ENCODE measurements around the gene MRPL38.
A peak's percentile ranks its signal among the peaks of the same experiment; 100 is the strongest.

MRPL38 gene

GRCh38 chr17:75898791-75899190, 5.9 kb downstream of the MRPL38 start:
- H3K9me3 ChIP-seq, result no peaks in the 10 kb centered on the region
- no peaks in the 10 kb centered on the region for H3K27me3 ChIP-seq
- H3K4me3 ChIP-seq, result no peak overlapping the region
- H3K4me1 ChIP-seq, result peaks cover 47% of the 10 kb centered on the region
- H3K9ac ChIP-seq, result no peak overlapping the region
- TF ChIP-seq Cebpa-rat (IDR thresholded peaks at IDR 0.05), result no peak
- H3K27ac ChIP-seq, result no peak overlapping the region
- no peak overlapping the region for H3K4me2 ChIP-seq
- peaks cover 53% of the 10 kb centered on the region for H3K36me3 ChIP-seq
- H4K20me1 ChIP-seq, result peaks cover 13% of the 10 kb centered on the region

GRCh38 chr17:75898065-75898464, 6.6 kb downstream of the MRPL38 start:
- Histone ChIP-seq H3K27ac (no peak overlapping the region), H3K4me2 (peak overlapping the region; percentile 98), H3K9ac (no peak overlapping the region), H3K9me3 (no peaks in the 10 kb centered on the region), H4K20me1 (peaks cover 20% of the 10 kb centered on the region), H3K36me3 (peaks cover 53% of the 10 kb centered on the region), H3K27me3 (no peaks in the 10 kb centered on the region), H3K4me1 (peaks cover 47% of the 10 kb centered on the region), H3K4me3 (no peak overlapping the region)
- no peak for TF ChIP-seq Cebpa-rat (IDR thresholded peaks at IDR 0.05)

- Histone ChIP-seq H3K9me3 (no peaks in the 10 kb centered on the region), H3K9ac (peak overlapping the region; percentile 91), H3K36me3 (peaks cover 53% of the 10 kb centered on the region), H3K27ac (peak overlapping the region; percentile 96), H3K4me1 (peaks cover 50% of the 10 kb centered on the region), H3K4me3 (peak overlapping the region; percentile 90), H3K27me3 (no peaks in the 10 kb centered on the region), H4K20me1 (peaks cover 27% of the 10 kb centered on the region), H3K4me2 (peak overlapping the region; percentile 98)
- TF ChIP-seq Cebpa-rat (IDR thresholded peaks at IDR 0.05), result no peak
These were observed 7.3 kb downstream of the MRPL38 start for GRCh38 chr17:75897160-75898019.

GRCh38 chr17:75896415-75897159, 8.1 kb downstream of the MRPL38 start, which contains the start of gene TRIM65:
TSS of gene TRIM65 (minus strand) at chr17:75896951. CDS start at chr17:75896937, 14 bp downstream.
- Histone ChIP-seq H3K36me3 (peaks cover 53% of the 10 kb centered on the region), H3K4me2 (peak within 1 kb of the TSS; percentile 98), H3K27me3 (no peaks in the 10 kb centered on the region), H3K9me3 (no peaks in the 10 kb centered on the region), H3K9ac (peak within 1 kb of the TSS; percentile 91), H3K27ac (peak within 1 kb of the TSS; percentile 96), H3K4me3 (peak within 1 kb of the TSS; percentile 90), H4K20me1 (peaks cover 35% of the 10 kb centered on the region), H3K4me1 (peaks cover 50% of the 10 kb centered on the region)
- no peak for TF ChIP-seq Cebpa-rat (IDR thresholded peaks at IDR 0.05)

- Histone ChIP-seq H3K9me3 (no peaks in the 10 kb centered on the region), H3K4me2 (peak overlapping the region; percentile 98), H3K27ac (peak overlapping the region; percentile 96), H3K9ac (peak overlapping the region; percentile 91), H3K27me3 (no peaks in the 10 kb centered on the region), H3K4me3 (peak overlapping the region; percentile 90), H4K20me1 (peaks cover 45% of the 10 kb centered on the region), H3K4me1 (peaks cover 50% of the 10 kb centered on the region), H3K36me3 (peaks cover 53% of the 10 kb centered on the region)
- no peak for TF ChIP-seq Cebpa-rat (IDR thresholded peaks at IDR 0.05)
These were observed 9.1 kb downstream of the MRPL38 start for GRCh38 chr17:75895370-75896155.

- Histone ChIP-seq H3K36me3 (peaks cover 53% of the 10 kb centered on the region), H4K20me1 (peaks cover 50% of the 10 kb centered on the region), H3K9me3 (no peaks in the 10 kb centered on the region), H3K4me2 (peak overlapping the region; percentile 98), H3K27ac (peak overlapping the region; percentile 49; the same call in 1 of the 2 replicates), H3K4me1 (peaks cover 50% of the 10 kb centered on the region), H3K9ac (peak overlapping the region; percentile 58), H3K27me3 (no peaks in the 10 kb centered on the region), H3K4me3 (no peak overlapping the region)
- TF ChIP-seq Cebpa-rat (IDR thresholded peaks at IDR 0.05), result no peak
These were observed 10.5 kb downstream of the MRPL38 start for GRCh38 chr17:75894049-75894733.

- peak overlapping the region; percentile 58 for H3K9ac ChIP-seq
- H3K9me3 ChIP-seq, result no peaks in the 10 kb centered on the region
- H3K4me2 ChIP-seq, result peak overlapping the region; percentile 98
- peak overlapping the region; percentile 49; the same call in 1 of the 2 replicates for H3K27ac ChIP-seq
- H4K20me1 ChIP-seq, result peaks cover 50% of the 10 kb centered on the region
- H3K27me3 ChIP-seq, result no peaks in the 10 kb centered on the region
- H3K4me3 ChIP-seq, result no peak overlapping the region
- peaks cover 50% of the 10 kb centered on the region for H3K4me1 ChIP-seq
- peaks cover 49% of the 10 kb centered on the region for H3K36me3 ChIP-seq
- TF ChIP-seq Cebpa-rat (IDR thresholded peaks at IDR 0.05), result no peak
These were observed 11.2 kb downstream of the MRPL38 start for GRCh38 chr17:75893305-75894048.

- Histone ChIP-seq H3K9ac (peak overlapping the region; percentile 58; the same call in 1 of the 2 replicates), H4K20me1 (peaks cover 50% of the 10 kb centered on the region), H3K9me3 (no peaks in the 10 kb centered on the region), H3K27me3 (no peaks in the 10 kb centered on the region), H3K4me2 (peak overlapping the region; percentile 98), H3K27ac (peak overlapping the region; percentile 49; the same call in 1 of the 2 replicates), H3K4me3 (no peak overlapping the region), H3K36me3 (peaks cover 46% of the 10 kb centered on the region), H3K4me1 (peaks cover 44% of the 10 kb centered on the region)
- TF ChIP-seq Cebpa-rat (IDR thresholded peaks at IDR 0.05), result no peak
These were observed 12.0 kb downstream of the MRPL38 start for GRCh38 chr17:75892556-75893224.

Measured in BLaER1 (cell line).